NB4 (cell line): ENCODE measurements around the gene RHBDL3.

Experiments
- CTCF ChIP-seq: IDR thresholded peaks from one replicate; pipeline ENCODE4 v1.5.1; 2012; ENCODE audit warnings: low read depth, low read length
- POLR2A ChIP-seq: IDR thresholded peaks from 2 replicates; pipeline ENCODE4 v1.6.1; 2011; ENCODE audit warnings: mild to moderate bottlenecking; ENCODE audit not compliant: insufficient read length; ENCODE audit errors: extremely low read depth

GRCh38 chr17:32286518-32286900 lies 20.9 kb downstream of the RHBDL3 start:
- TF ChIP-seq CTCF: no peak
- no peak for TF ChIP-seq POLR2A
